AG10803 (cell line): Measurements from ENCODE around the gene ATP5MC2.

Source experiments
- DNase-seq: peaks from one replicate; pipeline ENCODE4 v3.0.0; 2010; ENCODE audit warnings: low read depth
- H3K4me3 ChIP-seq: 2 replicates; pipeline ENCODE4 v1.5.1; 2011; ENCODE audit warnings: mild to moderate bottlenecking, low read length, control low read depth
- CTCF ChIP-seq: conservative IDR thresholded peaks from 2 replicates; pipeline ENCODE4 v1.5.1; 2011; ENCODE audit warnings: mild to moderate bottlenecking, low read length, control low read depth, inconsistent platforms

ATP5MC2 gene

GRCh38 chr12:53713516-53713915, 37.6 kb upstream of the ATP5MC2 start:
- no peak overlapping the region for H3K4me3 ChIP-seq
- no peak for DNase-seq
- TF ChIP-seq CTCF: no peak

GRCh38 chr12:53712059-53712643, 36.3 kb upstream of the ATP5MC2 start:
- TF ChIP-seq CTCF: no peak
- no peak for DNase-seq
- no peak overlapping the region for H3K4me3 ChIP-seq

- TF ChIP-seq CTCF: no peak
- DNase-seq: no peak
Measured at GRCh38 chr12:53710091-53710490, 34.2 kb upstream of the ATP5MC2 start.

GRCh38 chr12:53709671-53710070, 33.8 kb upstream of the ATP5MC2 start:
- DNase-seq: peak; percentile 17
- no peak overlapping the region for H3K4me3 ChIP-seq
- TF ChIP-seq CTCF: no peak

More at GRCh38 chr12:53710091-53710490, 34.2 kb upstream of the ATP5MC2 start:
- no peak overlapping the region for H3K4me3 ChIP-seq

GRCh38 chr12:53706080-53706479, 30.2 kb upstream of the ATP5MC2 start:
- no peak for TF ChIP-seq CTCF
- DNase-seq: no peak
- H3K4me3 ChIP-seq: no peak overlapping the region

- H3K4me3 ChIP-seq: no peak overlapping the region
- DNase-seq: peak; percentile 79
- no peak for TF ChIP-seq CTCF
Measured at GRCh38 chr12:53703756-53704155, 27.9 kb upstream of the ATP5MC2 start.

GRCh38 chr12:53701518-53702264, 25.8 kb upstream of the ATP5MC2 start:
- H3K4me3 ChIP-seq: no peak overlapping the region
- peak; percentile 96 for TF ChIP-seq CTCF
- peak; percentile 72 for DNase-seq
